Cerebellar cortex (tissue), 1 donor: ENCODE results near the gene ASXL1.
"Not testable (repeated sequence)": the region's sequence is repeated elsewhere in the genome, so short reads cannot be mapped to it uniquely, and the experiment has no call there.

Source experiments
- DNase-seq: peaks from one replicate; pipeline ENCODE4 v3.0.0-alpha.2; 2015; ENCODE audit warnings: low spot score

ASXL1 gene

GRCh38 chr20:32362901-32363364, 4.8 kb downstream of the ASXL1 start:
- DNase-seq: no peak

- no peak for DNase-seq
Measured at GRCh38 chr20:32363492-32363891, 5.4 kb downstream of the ASXL1 start.

GRCh38 chr20:32364554-32365208, 6.5 kb downstream of the ASXL1 start:
- peak; percentile 25 for DNase-seq

- DNase-seq: peak; percentile 66
Measured at GRCh38 chr20:32365564-32365963, 7.4 kb downstream of the ASXL1 start.

GRCh38 chr20:32366380-32366779, 8.2 kb downstream of the ASXL1 start:
- DNase-seq: no peak

GRCh38 chr20:32368323-32368722, 10.2 kb downstream of the ASXL1 start:
- DNase-seq: no peak

GRCh38 chr20:32368925-32369324, 10.8 kb downstream of the ASXL1 start:
- no peak for DNase-seq

GRCh38 chr20:32370897-32371296, 12.8 kb downstream of the ASXL1 start:
- no peak for DNase-seq

GRCh38 chr20:32378461-32378860, 20.3 kb downstream of the ASXL1 start:
- DNase-seq: no peak

GRCh38 chr20:32380037-32380436, 21.9 kb downstream of the ASXL1 start:
- not testable (repeated sequence) for DNase-seq

GRCh38 chr20:32380745-32381144, 22.6 kb downstream of the ASXL1 start:
- no peak for DNase-seq

- DNase-seq: peak; percentile 38
Measured at GRCh38 chr20:32382102-32382950, 24.2 kb downstream of the ASXL1 start.

- DNase-seq: not testable (repeated sequence)
Measured at GRCh38 chr20:32383441-32383840, 25.3 kb downstream of the ASXL1 start.

- no peak for DNase-seq
Measured at GRCh38 chr20:32385541-32385940, 27.4 kb downstream of the ASXL1 start.

- no peak for DNase-seq
Measured at GRCh38 chr20:32386091-32386490, 28.0 kb downstream of the ASXL1 start.

GRCh38 chr20:32387252-32387651, 29.1 kb downstream of the ASXL1 start:
- DNase-seq: no peak

- DNase-seq: no peak
Measured at GRCh38 chr20:32391003-32391402, 32.9 kb downstream of the ASXL1 start.

- DNase-seq: no peak
Measured at GRCh38 chr20:32395066-32395465, 36.9 kb downstream of the ASXL1 start.

- no peak for DNase-seq
Measured at GRCh38 chr20:32396646-32397160, 38.6 kb downstream of the ASXL1 start.

- no peak for DNase-seq
Measured at GRCh38 chr20:32397567-32398084, 39.5 kb downstream of the ASXL1 start.

GRCh38 chr20:32400476-32400875, 42.3 kb downstream of the ASXL1 start:
- DNase-seq: no peak

- no peak for DNase-seq
Measured at GRCh38 chr20:32404017-32404416, 45.9 kb downstream of the ASXL1 start.

GRCh38 chr20:32406701-32407100, 48.6 kb downstream of the ASXL1 start:
- no peak for DNase-seq
